ENCODE results near the gene HOGA1.
"Not testable (repeated sequence)": the region's sequence is repeated elsewhere in the genome, so short reads cannot be mapped to it uniquely, and the experiment has no call there.

DNA sequence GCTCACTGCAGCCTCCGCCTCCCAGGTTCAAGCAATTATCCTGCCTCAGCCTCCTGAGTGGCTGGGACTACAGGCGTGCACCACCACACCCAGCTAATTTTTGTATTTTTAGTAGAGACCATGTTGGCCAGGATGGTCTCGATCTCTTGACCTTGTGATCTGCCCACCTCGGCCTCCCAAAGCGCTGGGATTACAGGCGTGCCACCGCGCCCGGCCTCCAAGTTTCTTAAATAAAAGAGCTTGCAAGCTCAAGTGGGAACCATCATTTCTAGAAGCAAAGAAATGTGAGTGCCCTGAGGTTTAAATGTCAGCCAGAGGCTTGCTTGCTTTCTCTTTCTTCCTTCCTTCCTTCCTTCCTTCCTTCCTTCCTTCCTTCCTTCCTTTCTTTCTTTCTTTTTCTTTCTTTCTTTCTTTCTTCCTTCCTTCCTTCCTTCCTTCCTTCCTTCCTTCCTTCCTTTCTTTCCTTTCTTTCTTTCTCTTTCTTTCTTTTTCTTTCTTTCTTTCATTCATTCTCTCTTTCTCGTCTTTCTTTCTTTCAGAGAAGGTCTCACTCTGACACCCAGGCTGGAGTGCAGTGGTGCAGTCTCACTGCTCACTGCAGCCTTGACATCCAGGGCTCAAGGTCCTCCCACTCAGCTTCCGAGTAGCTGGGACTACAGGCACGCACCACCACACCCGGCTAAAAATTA, 58.4 kb downstream of the HOGA1 start:
- TF ChIP-seq POLR2A (IDR thresholded peaks at IDR 0.05): not testable (repeated sequence)
- TF ChIP-seq, protein P1, sequence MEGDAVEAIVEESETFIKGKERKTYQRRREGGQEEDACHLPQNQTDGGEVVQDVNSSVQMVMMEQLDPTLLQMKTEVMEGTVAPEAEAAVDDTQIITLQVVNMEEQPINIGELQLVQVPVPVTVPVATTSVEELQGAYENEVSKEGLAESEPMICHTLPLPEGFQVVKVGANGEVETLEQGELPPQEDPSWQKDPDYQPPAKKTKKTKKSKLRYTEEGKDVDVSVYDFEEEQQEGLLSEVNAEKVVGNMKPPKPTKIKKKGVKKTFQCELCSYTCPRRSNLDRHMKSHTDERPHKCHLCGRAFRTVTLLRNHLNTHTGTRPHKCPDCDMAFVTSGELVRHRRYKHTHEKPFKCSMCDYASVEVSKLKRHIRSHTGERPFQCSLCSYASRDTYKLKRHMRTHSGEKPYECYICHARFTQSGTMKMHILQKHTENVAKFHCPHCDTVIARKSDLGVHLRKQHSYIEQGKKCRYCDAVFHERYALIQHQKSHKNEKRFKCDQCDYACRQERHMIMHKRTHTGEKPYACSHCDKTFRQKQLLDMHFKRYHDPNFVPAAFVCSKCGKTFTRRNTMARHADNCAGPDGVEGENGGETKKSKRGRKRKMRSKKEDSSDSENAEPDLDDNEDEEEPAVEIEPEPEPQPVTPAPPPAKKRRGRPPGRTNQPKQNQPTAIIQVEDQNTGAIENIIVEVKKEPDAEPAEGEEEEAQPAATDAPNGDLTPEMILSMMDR (IDR thresholded peaks at IDR 0.05): not testable (repeated sequence)
